Endothelial cell of umbilical vein (primary cell): Measurements from ENCODE around the gene ANO7. TPM values are rescaled to one million over a fixed set of nuclear protein-coding genes. Genes with fewer than 3 reads are reported as not detected.
A peak's percentile ranks its signal among the peaks of the same experiment; 100 is the strongest.

Experiments
- BruUV-seq: library from RNA; stranded (reverse); fragments of 400-500 nt; replicated peaks from 2 replicates; lab custom pipeline; 2021; lab: Mats Ljungman, UMichigan
- CTCF ChIA-PET: fragments of 300-600, 350-600 bp; sonication (Branson Sonifier 250); formaldehyde crosslinking; loops from one replicate; lab custom pipeline; 2021; ENCODE audit warnings: antibody characterized with exemption, inconsistent platforms; lab: Charles Lee
- POLR2A ChIA-PET: fragments of 300-600, 350-600 bp; sonication (Branson Sonifier 250); formaldehyde crosslinking; loops from one replicate; lab custom pipeline; 2021; ENCODE audit warnings: antibody characterized with exemption, inconsistent platforms; lab: Charles Lee
- DNase-seq: peaks from one replicate; pipeline ENCODE4 v3.0.0-alpha.2; 2011; ENCODE audit warnings: low read depth, low spot score
- FAIRE-seq: peaks from 2 replicates; lab custom pipeline; 2011; peaks lifted over from hg19 to GRCh38; lab: Jason Lieb, UNC
- H2AFZ ChIP-seq: 2 replicates; pipeline ENCODE4 v1.6.0; 2012; ENCODE audit warnings: low read depth, low read length, control low read depth, inconsistent platforms
- H3K27ac ChIP-seq: 2 replicates; pipeline ENCODE4 v1.5.1; 2011; ENCODE audit warnings: low read depth, mild to moderate bottlenecking, control low read depth, low read length, moderate library complexity; ENCODE audit not compliant: insufficient read depth
- H3K27me3 ChIP-seq, 2 experiments: 2 replicates each; pipeline versions ENCODE4 v1.6.0 to v1.6.1; 2011; ENCODE audit warnings: low read length in 2 of 2, mixed read lengths in 1 of 2; ENCODE audit not compliant: control insufficient read depth in 2 of 2, insufficient read depth in 2 of 2
- H3K36me3 ChIP-seq, 2 experiments: 2 replicates in 1 of 2; 3 replicates in 1 of 2; pipeline ENCODE4 v1.5.1; 2011; ENCODE audit warnings: low read length in 2 of 2, mild to moderate bottlenecking in 1 of 2, moderate library complexity in 1 of 2; ENCODE audit not compliant: control insufficient read depth in 2 of 2, insufficient read depth in 2 of 2; ENCODE audit errors: extremely low read depth in 1 of 2
- H3K4me1 ChIP-seq: 3 replicates; pipeline ENCODE4 v1.5.1; 2011; ENCODE audit warnings: mild to moderate bottlenecking, low read length; ENCODE audit not compliant: control insufficient read depth, insufficient read depth; ENCODE audit errors: extremely low read depth
- H3K4me2 ChIP-seq: 2 replicates; pipeline ENCODE4 v1.6.1; 2011; ENCODE audit warnings: low read length, control low read depth, mixed read lengths; ENCODE audit not compliant: insufficient read depth
- H3K4me3 ChIP-seq, 3 experiments: fragments of 200-600 bp in 1 of 3; sonication (generic), shearing (Covaris generic) in 1 of 3; replicated peaks in 1 of 3; 2 replicates each; pipeline ENCODE4 v1.5.1; 2011 to 2016; ENCODE audit warnings: control low read depth in 3 of 3, low read length in 3 of 3, mild to moderate bottlenecking in 2 of 3, inconsistent platforms in 1 of 3, low read depth in 1 of 3, moderate library complexity in 1 of 3; ENCODE audit not compliant: insufficient read depth in 1 of 3
- H3K79me2 ChIP-seq: 2 replicates; pipeline ENCODE4 v1.6.0; 2012; ENCODE audit warnings: low read length, inconsistent platforms; ENCODE audit not compliant: control insufficient read depth, insufficient read depth
- H3K9ac ChIP-seq: replicated peaks from 2 replicates; pipeline ENCODE3; 2011; ENCODE audit warnings: low read length, control low read depth; ENCODE audit not compliant: insufficient read depth; ENCODE audit errors: extremely low read depth
- H3K9me1 ChIP-seq: replicated peaks from 3 replicates; pipeline ENCODE4 v1.6.0; 2011; ENCODE audit warnings: mild to moderate bottlenecking, low read length; ENCODE audit not compliant: control insufficient read depth, insufficient read depth; ENCODE audit errors: extremely low read depth
- H3K9me3 ChIP-seq: replicated peaks from 2 replicates; pipeline ENCODE4 v1.5.1; 2012; ENCODE audit warnings: low read length, inconsistent platforms; ENCODE audit not compliant: control insufficient read depth, insufficient read depth
- H4K20me1 ChIP-seq: replicated peaks from 2 replicates; pipeline ENCODE3; 2011; ENCODE audit warnings: mild to moderate bottlenecking, low read length; ENCODE audit not compliant: control insufficient read depth, insufficient read depth; ENCODE audit errors: extremely low read depth
- EZH2 ChIP-seq: IDR thresholded peaks from 2 replicates; pipeline ENCODE4 v1.6.1; 2012; ENCODE audit warnings: borderline replicate concordance, low read depth, mild to moderate bottlenecking, moderate library complexity, low read length, inconsistent platforms; ENCODE audit not compliant: severe bottlenecking
- FOS ChIP-seq: IDR thresholded peaks from 2 replicates; pipeline ENCODE4 v1.6.1; 2011; ENCODE audit warnings: mild to moderate bottlenecking, low read length, moderate library complexity, borderline replicate concordance; ENCODE audit not compliant: insufficient read depth
- GATA2 ChIP-seq: IDR thresholded peaks from 2 replicates; pipeline ENCODE4 v1.7.0; 2011; ENCODE audit warnings: low read depth, mild to moderate bottlenecking, moderate library complexity, mixed read lengths, low read length; ENCODE audit not compliant: insufficient read length, insufficient read depth
- JUN ChIP-seq: IDR thresholded peaks from 2 replicates; pipeline ENCODE4 v1.6.1; 2011; ENCODE audit warnings: borderline replicate concordance, low read depth; ENCODE audit not compliant: insufficient read length, insufficient read depth
- MYC ChIP-seq: IDR thresholded peaks from one replicate; pipeline ENCODE4 v1.6.1; 2011; ENCODE audit warnings: mild to moderate bottlenecking, low read depth, low read length
- POLR2A ChIP-seq: IDR thresholded peaks from 2 replicates; pipeline ENCODE4 v1.6.1; 2012; ENCODE audit warnings: low read depth, mild to moderate bottlenecking, control low read depth, low read length
- POLR2AphosphoS5 ChIP-seq: IDR thresholded peaks from 2 replicates; pipeline ENCODE4 v1.6.1; 2012; ENCODE audit warnings: low read depth, mild to moderate bottlenecking, control low read depth, low read length, moderate library complexity; ENCODE audit not compliant: insufficient read depth
- dilution Hi-C: fragments of 300-500 bp; cut with MboI; formaldehyde crosslinking; loops from one replicate; pipeline ENCODE4 v1.15.0; 2019; ENCODE audit warnings: low sequenced_read_pairs; ENCODE audit not compliant: extremely low pct_ligation_motif_present
- intact Hi-C: fragments of 100-400 bp; cut with micrococcal nuclease; formaldehyde crosslinking; loops from one replicate; pipeline ENCODE4 v1.10.0; 2022
- polyA plus RNA-seq, 4 experiments: library from polyadenylated mRNA; depleted of rRNA in 3 of 4; stranded (reverse) in 3 of 4; unstranded in 1 of 4; fragments of >200 nt; gene quantifications; 2 replicates each; pipeline versions ENCODE4 v1.2.1 to v1.2.3, GENCODE V29; 2011 to 2012; ENCODE audit warnings: missing spikeins in 1 of 4
- total RNA-seq: library from RNA; stranded (reverse); gene quantifications from 2 replicates; pipeline ENCODE4 v1.2.3, GENCODE V29; 2021
- TF ChIP-seq, protein P1 (sequence below): IDR thresholded peaks from 2 replicates; pipeline ENCODE4 v1.6.1; 2011; ENCODE audit not compliant: insufficient read depth, insufficient read length
- TF ChIP-seq, protein P2 (sequence below), 2 donors: IDR thresholded peaks; 1 replicate in 1 of 2; 2 replicates in 1 of 2; pipeline ENCODE4 v1.5.1; 2011; ENCODE audit warnings: low read length in 2 of 2, mild to moderate bottlenecking in 2 of 2, moderate library complexity in 2 of 2, control low read depth in 1 of 2, inconsistent platforms in 1 of 2, low read depth in 1 of 2; ENCODE audit not compliant: insufficient read depth in 1 of 2; ENCODE audit errors: extremely low read depth in 1 of 2

The ANO7 gene
- total and polyA plus RNA-seq, 2 donors (not counting 3 experiments of a cell fraction or from before 2014, with no cell fraction given) = 0.81 to 2.5 TPM

DNA sequence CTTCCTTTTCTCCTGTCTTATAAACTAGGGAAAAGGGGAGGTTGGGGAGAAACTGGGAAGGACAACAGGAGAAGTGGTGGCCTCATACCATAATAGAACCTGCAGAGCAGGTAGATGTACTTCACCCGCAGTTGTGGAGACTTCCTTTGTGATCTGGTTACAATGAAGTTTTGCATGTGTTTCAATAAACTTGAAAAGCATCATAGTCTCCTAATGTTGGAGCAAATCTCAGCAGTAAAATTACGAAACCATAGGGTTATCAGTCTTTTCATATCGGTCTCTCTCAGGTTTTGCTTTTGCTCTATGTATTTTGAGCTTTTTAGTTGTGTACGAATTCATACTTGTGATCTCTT is 30.5 kb downstream of the ANO7 start:
- Histone ChIP-seq H3K27me3 (no peaks in the 10 kb centered on the region), H3K9me1 (no peaks in the 10 kb centered on the region), H3K27ac (no peak overlapping the region), H3K36me3 (no peaks in the 10 kb centered on the region), H3K4me2 (peak overlapping the region; percentile 86), H3K79me2 (no peaks in the 10 kb centered on the region), H3K9me3 (no peaks in the 10 kb centered on the region), H3K4me3 (peak overlapping the region; percentile 51 to 84 (median 74)), H4K20me1 (no peaks in the 10 kb centered on the region), H2AFZ (peak overlapping the region; percentile 76), H3K9ac (no peak overlapping the region), H3K4me1 (peaks cover 14% of the 10 kb centered on the region)
- CTCF ChIA-PET = interaction anchor here (0.8 to 1.1 kb wide), 4 partner anchors 11 to 368 kb away, joined by 3 to 7 read pairs (median 3); no protein-coding TSS in a partner anchor
- intact Hi-C loops (loop anchor here (5.0 to 10.0 kb wide), 2 partner anchors 224 to 652 kb away; partner anchors contain the start of genes RNPEPL1 and SNED1), dilution Hi-C loops (no loop called here)
- TF ChIP-seq POLR2AphosphoS5 (no peak), POLR2A (no peak), JUN (no peak), GATA2 (no peak), EZH2 (no peak), FOS (no peak), MYC (no peak)
- TF ChIP-seq, protein P1, sequence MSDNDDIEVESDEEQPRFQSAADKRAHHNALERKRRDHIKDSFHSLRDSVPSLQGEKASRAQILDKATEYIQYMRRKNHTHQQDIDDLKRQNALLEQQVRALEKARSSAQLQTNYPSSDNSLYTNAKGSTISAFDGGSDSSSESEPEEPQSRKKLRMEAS = no peak
- TF ChIP-seq, protein P2, sequence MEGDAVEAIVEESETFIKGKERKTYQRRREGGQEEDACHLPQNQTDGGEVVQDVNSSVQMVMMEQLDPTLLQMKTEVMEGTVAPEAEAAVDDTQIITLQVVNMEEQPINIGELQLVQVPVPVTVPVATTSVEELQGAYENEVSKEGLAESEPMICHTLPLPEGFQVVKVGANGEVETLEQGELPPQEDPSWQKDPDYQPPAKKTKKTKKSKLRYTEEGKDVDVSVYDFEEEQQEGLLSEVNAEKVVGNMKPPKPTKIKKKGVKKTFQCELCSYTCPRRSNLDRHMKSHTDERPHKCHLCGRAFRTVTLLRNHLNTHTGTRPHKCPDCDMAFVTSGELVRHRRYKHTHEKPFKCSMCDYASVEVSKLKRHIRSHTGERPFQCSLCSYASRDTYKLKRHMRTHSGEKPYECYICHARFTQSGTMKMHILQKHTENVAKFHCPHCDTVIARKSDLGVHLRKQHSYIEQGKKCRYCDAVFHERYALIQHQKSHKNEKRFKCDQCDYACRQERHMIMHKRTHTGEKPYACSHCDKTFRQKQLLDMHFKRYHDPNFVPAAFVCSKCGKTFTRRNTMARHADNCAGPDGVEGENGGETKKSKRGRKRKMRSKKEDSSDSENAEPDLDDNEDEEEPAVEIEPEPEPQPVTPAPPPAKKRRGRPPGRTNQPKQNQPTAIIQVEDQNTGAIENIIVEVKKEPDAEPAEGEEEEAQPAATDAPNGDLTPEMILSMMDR (IDR thresholded peaks at IDR 0.05; ENCODE audit: extremely low read depth in 1 of 2, insufficient read depth in 1 of 2, low read depth in 1 of 2, low read length in 2 of 2) = no peak
- POLR2A ChIA-PET = interaction anchor here (0.6 kb wide), 1 partner anchor 625 kb away, joined by 5 read pairs; no protein-coding TSS in a partner anchor
- DNase-seq = no peak
- no TSS peak for BruUV-seq
- no peak for FAIRE-seq
